ENCODE data around the gene TKT. TPM values are rescaled to one million over a fixed set of nuclear protein-coding genes. Genes with fewer than 3 reads are reported as not detected.

Gene TKT
- total and polyA plus RNA-seq, 3 donors from 2014 or later, result 99.9 to 184 (median 112) TPM

GRCh38 chr3:53248161-53248560, 7.7 kb downstream of the TKT start:
- no peaks in the 10 kb centered on the region for H3K36me3 ChIP-seq (ENCODE audit: low read depth, missing control alignments)
- H3K4me1 ChIP-seq, result peaks cover 19% of the 10 kb centered on the region
- H3K9me3 ChIP-seq, result no peaks in the 10 kb centered on the region
- WGBS, 2 donors, result 86 to 92% methylated on average over 5 to 6 of the region's 6 CpGs
- intact Hi-C loops (cut with DNase I; ENCODE audit: low total_unique reads), result no loop called here
- H3K27me3 ChIP-seq, result no peaks in the 10 kb centered on the region
- no peak for DNase-seq
- H3K27ac ChIP-seq, result no peak overlapping the region
- no peak overlapping the region for H3K4me3 ChIP-seq
- TF ChIP-seq POLR2A (IDR thresholded peaks at IDR 0.05) (no peak), CTCF (IDR thresholded peaks at IDR 0.05) (no peak)

- intact Hi-C loops (cut with DNase I; ENCODE audit: low total_unique reads), result no loop called here
- H3K4me3 ChIP-seq, result no peak overlapping the region
- WGBS, 2 donors, result 80 to 89% methylated on average over 2 of the region's 2 CpGs
- peaks cover 25% of the 10 kb centered on the region for H3K4me1 ChIP-seq
- no peak overlapping the region for H3K27ac ChIP-seq
- H3K9me3 ChIP-seq, result no peaks in the 10 kb centered on the region
- no peak for DNase-seq
- no peaks in the 10 kb centered on the region for H3K27me3 ChIP-seq
- no peaks in the 10 kb centered on the region for H3K36me3 ChIP-seq (ENCODE audit: low read depth, missing control alignments)
- no peak for TF ChIP-seq CTCF (IDR thresholded peaks at IDR 0.05)
- TF ChIP-seq POLR2A (IDR thresholded peaks at IDR 0.05), result no peak
Observed at GRCh38 chr3:53247619-53248018, 8.2 kb downstream of the TKT start.

GRCh38 chr3:53244271-53244670, 11.6 kb downstream of the TKT start:
- no peak for TF ChIP-seq POLR2A (IDR thresholded peaks at IDR 0.05)
- TF ChIP-seq CTCF (IDR thresholded peaks at IDR 0.05), result no peak
- H3K27ac ChIP-seq, result no peak overlapping the region
- H3K4me3 ChIP-seq, result no peak overlapping the region
- 67 to 79% methylated on average over 1 to 8 of the region's 8 CpGs for WGBS, 2 donors
- peaks cover 21% of the 10 kb centered on the region for H3K4me1 ChIP-seq
- no peaks in the 10 kb centered on the region for H3K27me3 ChIP-seq
- no peak for DNase-seq
- no peaks in the 10 kb centered on the region for H3K36me3 ChIP-seq (ENCODE audit: low read depth, missing control alignments)
- H3K9me3 ChIP-seq, result no peaks in the 10 kb centered on the region
- intact Hi-C loops (cut with DNase I; ENCODE audit: low total_unique reads), result no loop called here

GRCh38 chr3:53243785-53244184, 12.0 kb downstream of the TKT start:
- peaks cover 21% of the 10 kb centered on the region for H3K4me1 ChIP-seq
- WGBS, 2 donors, result 72 to 84% methylated on average over 8 of the region's 8 CpGs
- DNase-seq, result no peak
- TF ChIP-seq POLR2A (IDR thresholded peaks at IDR 0.05) (no peak), CTCF (IDR thresholded peaks at IDR 0.05) (no peak)
- intact Hi-C loops (cut with DNase I; ENCODE audit: low total_unique reads), result no loop called here
- H3K36me3 ChIP-seq (ENCODE audit: low read depth, missing control alignments), result no peaks in the 10 kb centered on the region
- no peaks in the 10 kb centered on the region for H3K9me3 ChIP-seq
- no peak overlapping the region for H3K4me3 ChIP-seq
- no peak overlapping the region for H3K27ac ChIP-seq
- H3K27me3 ChIP-seq, result no peaks in the 10 kb centered on the region

DNA sequence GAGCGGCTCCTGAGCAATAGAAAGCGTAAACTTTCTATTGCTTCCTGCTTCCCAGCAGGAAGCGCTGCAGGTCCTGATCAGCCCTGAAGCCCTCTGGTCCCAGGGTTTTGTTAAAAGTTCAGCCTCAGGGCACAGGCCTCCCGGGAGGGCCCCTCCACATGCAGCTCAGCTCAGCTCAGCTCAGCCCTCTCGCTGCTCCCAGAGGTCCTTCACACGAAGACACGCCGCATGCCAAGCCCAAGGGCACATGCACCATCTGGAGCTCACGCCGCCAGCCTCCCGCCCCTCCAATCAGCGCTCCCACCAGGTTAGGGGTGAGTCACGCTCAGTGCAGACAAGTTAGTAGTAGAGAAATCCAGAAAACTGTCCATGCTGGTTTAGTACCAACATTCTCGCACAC, 12.7 kb downstream of the TKT start:
- intact Hi-C loops (cut with DNase I; ENCODE audit: low total_unique reads), result no loop called here
- Histone ChIP-seq H3K27ac (no peak overlapping the region), H3K36me3 (ENCODE audit: low read depth, missing control alignments) (no peaks in the 10 kb centered on the region), H3K9me3 (no peaks in the 10 kb centered on the region), H3K27me3 (no peaks in the 10 kb centered on the region), H3K4me1 (peaks cover 21% of the 10 kb centered on the region), H3K4me3 (no peak overlapping the region)
- WGBS, 2 donors, result 75 to 87% methylated on average over 14 of the region's 14 CpGs
- TF ChIP-seq POLR2A (IDR thresholded peaks at IDR 0.05), result no peak
- peak; percentile 25 for DNase-seq

Data from testis (tissue), 3 donors.